MG63 (cell line): ENCODE data around the gene TUT1. TPM values are rescaled to one million over a fixed set of nuclear protein-coding genes. Genes with fewer than 3 reads are reported as not detected.
A peak's percentile ranks its signal among the peaks of the same experiment; 100 is the strongest.
"Not testable (repeated sequence)": the region's sequence is repeated elsewhere in the genome, so short reads cannot be mapped to it uniquely, and the experiment has no call there.

Experiments used
- DNase-seq: peaks from one replicate; pipeline ENCODE4 v3.0.0-alpha.2; 2020
- H3K27me3 ChIP-seq: fragments of 250-450 bp; sonication (Bioruptor Pico); 2 replicates; pipeline ENCODE4 v1.5.1; 2020; ENCODE audit warnings: mild to moderate bottlenecking, moderate library complexity
- H3K36me3 ChIP-seq: fragments of 250-450 bp; sonication (Bioruptor Pico); 2 replicates; pipeline ENCODE4 v1.5.1; 2020; ENCODE audit warnings: mild to moderate bottlenecking, moderate library complexity
- H3K4me3 ChIP-seq: fragments of 250-450 bp; sonication (Bioruptor Pico); 2 replicates; pipeline ENCODE4 v1.5.1; 2020; ENCODE audit warnings: mild to moderate bottlenecking, moderate library complexity
- H3K9me3 ChIP-seq: fragments of 250-450 bp; sonication (Bioruptor Pico); 2 replicates; pipeline ENCODE4 v1.5.1; 2020; ENCODE audit warnings: mild to moderate bottlenecking, moderate library complexity
- total RNA-seq: library from RNA; depleted of rRNA; stranded (reverse); fragments of >200 nt; shearing (Covaris generic); gene quantifications from 2 replicates; pipeline ENCODE4 v1.2.3, GENCODE V29; 2014; ENCODE audit warnings: low replicate concordance

Gene TUT1
- total RNA-seq, 1 experiment from 2014 or later, result 20.3 TPM

DNA sequence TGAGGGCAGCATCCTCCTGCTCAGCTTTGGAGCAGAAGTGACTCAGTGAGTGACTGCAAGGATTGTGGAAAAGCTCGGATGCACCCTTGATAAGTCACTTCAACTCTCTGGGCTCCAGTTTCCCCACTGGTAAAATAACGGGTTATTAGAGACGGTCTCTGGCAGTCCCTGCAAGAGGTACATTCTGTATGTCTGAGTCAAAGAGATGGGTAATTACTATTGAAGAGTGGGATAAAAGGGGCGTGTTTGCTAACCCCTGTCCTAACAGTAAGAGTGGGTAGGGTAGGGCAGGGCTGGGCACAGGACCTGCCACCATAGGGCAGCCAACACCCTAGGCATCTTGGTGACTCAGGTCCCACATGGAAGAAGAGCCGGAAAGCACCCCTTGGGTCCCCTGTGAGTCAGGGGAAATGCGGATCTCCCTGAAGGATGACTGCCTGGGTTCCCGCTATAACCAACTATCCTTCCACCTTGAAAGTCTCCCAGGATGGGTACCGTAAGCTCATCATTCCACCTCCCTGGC lies 37.4 kb downstream of the TUT1 start:
- peaks cover 41% of the 10 kb centered on the region for H3K36me3 ChIP-seq
- H3K27me3 ChIP-seq, result no peaks in the 10 kb centered on the region

DNA sequence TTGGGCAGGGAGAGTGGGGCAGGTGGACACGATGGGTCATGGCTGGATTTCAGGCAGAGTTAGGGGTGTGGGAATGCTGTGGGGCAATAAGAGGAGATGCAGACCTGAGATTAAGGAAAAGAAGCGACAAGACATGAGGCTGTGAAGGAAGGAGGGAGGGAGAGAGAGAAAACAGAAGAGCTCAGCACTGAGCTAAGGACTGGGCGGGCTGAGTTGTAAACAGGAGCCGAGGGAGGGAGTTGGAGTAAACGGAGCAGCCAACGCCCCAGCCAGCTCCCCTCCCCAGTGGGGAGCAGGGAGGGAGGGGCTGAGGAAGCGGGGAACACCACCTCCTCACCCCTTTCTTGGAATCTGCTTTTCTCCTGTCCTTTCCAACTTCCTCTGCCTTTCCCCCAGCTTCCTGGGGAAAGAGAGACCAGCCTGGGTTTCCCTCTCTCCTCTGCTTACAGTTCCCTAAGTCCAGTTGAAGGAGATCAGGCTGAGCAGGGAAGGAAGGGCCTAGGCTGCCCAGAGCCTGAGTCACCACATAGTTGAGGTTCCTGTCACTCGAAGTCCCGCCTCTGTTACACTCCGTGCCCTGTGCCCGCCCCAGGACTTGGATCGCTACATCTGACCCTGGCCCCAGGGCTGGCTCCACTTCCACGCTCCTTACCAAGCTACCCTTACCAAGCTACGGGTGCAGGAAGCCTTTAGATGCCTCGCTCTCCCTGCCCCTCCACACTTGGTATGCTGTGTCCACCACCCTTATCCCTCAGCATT lies 38.1 kb downstream of the TUT1 start:
- H3K27me3 ChIP-seq, result no peaks in the 10 kb centered on the region
- no peaks in the 10 kb centered on the region for H3K9me3 ChIP-seq
- H3K4me3 ChIP-seq, result peak overlapping the region; percentile 21
- H3K36me3 ChIP-seq, result peaks cover 35% of the 10 kb centered on the region
- DNase-seq, result peak; percentile 95

More for the DNA sequence above, 37.4 kb downstream of the TUT1 start:
- DNase-seq, result peak; percentile 91
- H3K4me3 ChIP-seq, result no peak overlapping the region
- H3K9me3 ChIP-seq, result no peaks in the 10 kb centered on the region

- H3K27me3 ChIP-seq, result no peaks in the 10 kb centered on the region
- peak; percentile 70 for DNase-seq
- peaks cover 28% of the 10 kb centered on the region for H3K36me3 ChIP-seq
- no peaks in the 10 kb centered on the region for H3K9me3 ChIP-seq
- peak overlapping the region; percentile 21 for H3K4me3 ChIP-seq
These were observed 38.7 kb downstream of the TUT1 start for GRCh38 chr11:62552485-62553079.

DNA sequence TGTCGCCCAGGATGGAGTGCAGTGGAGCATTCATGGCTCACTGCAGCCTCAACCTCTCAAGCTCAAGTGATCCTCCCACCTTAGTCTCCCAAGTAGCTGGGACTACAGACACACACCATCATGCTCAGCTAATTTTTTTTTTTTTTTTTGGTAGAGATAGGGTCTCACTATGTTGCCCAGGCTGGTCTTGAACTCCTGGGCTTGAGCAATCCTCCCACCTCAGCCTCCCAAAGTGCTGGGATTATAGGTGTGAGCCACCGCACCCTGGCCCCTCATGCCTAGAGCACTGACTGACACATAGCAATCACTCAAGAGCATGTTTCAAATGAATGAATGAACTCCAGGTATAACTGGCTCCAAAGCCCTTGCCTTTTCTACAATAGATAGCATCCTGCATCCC lies 40.8 kb downstream of the TUT1 start:
- not testable (repeated sequence) for DNase-seq, H3K27me3 ChIP-seq, H3K9me3 ChIP-seq, H3K4me3 ChIP-seq
- peaks cover 12% of the 10 kb centered on the region for H3K36me3 ChIP-seq

- peaks cover 17% of the 10 kb centered on the region for H3K36me3 ChIP-seq
- H3K27me3 ChIP-seq, result no peaks in the 10 kb centered on the region
- H3K9me3 ChIP-seq, result no peaks in the 10 kb centered on the region
- H3K4me3 ChIP-seq, result no peak overlapping the region
- DNase-seq, result no peak
These were observed 42.6 kb downstream of the TUT1 start for GRCh38 chr11:62548545-62549335.

DNA sequence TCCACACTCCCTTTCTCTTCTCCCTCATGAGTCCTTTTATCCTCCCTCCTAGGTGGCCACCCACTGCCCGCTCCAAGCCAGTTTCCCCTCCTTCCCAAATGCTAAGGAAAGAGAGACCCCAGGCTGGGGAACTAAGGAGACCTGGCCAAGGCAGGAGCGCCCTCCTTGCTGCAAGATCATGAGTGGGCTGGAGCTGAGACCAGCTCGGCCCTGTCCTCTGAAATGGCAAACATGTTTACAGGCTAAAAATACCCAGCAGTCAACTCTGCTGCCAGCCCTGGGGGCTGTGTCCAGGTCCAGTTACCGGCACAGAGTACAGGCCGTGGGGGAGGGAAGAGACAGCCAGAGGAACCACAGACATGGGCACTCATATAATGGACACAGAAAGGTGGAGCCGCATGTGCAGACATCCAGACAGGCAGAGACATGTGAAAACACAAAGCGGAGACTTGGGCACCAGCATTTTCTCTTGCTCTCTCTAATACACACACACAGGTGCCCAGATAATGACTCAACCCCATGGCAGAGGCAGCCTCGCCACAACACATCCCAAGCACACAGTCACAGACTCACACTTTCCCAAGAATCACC lies 43.5 kb downstream of the TUT1 start:
- Histone ChIP-seq H3K4me3 (peak overlapping the region; percentile 97), H3K36me3 (peaks cover 26% of the 10 kb centered on the region), H3K9me3 (no peaks in the 10 kb centered on the region), H3K27me3 (no peaks in the 10 kb centered on the region)
- DNase-seq, result no peak

DNA sequence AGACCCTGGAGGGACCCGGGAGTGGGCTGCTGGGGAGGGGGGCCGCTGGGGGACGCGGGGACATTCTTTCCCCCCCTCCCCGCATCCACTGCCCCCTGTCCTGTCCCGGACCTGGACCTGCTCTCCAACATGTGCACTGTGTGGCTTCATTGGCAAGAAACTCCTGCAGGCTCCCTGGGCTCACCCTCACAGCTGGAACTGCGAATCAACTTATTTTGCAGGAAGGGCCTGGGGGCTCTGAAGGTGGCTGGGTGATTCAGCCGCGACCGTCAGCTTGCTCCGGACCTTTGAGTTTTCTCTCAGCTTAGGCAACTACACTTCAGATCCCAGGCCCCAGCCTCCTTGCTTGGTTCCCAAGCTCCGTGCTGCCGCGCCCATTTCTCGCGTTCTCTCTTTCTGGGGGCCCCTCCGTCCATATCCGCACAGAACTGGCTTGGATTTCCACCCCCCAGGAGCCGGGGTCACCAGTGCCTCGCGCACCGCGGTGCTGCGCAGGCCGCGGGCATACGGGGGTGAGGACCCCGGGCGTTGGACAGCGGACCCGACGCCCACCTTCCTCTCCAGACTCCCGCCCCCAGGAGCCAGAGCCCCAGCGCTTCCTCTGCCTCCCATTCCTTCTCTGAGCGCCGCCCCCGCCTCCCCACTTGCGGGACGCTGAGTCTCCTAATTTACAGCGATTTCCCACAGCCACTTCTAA lies 44.2 kb downstream of the TUT1 start:
- Histone ChIP-seq H3K4me3 (peak overlapping the region; percentile 97), H3K9me3 (no peaks in the 10 kb centered on the region), H3K36me3 (peaks cover 26% of the 10 kb centered on the region), H3K27me3 (no peaks in the 10 kb centered on the region)
- peak; percentile 57 for DNase-seq

DNA sequence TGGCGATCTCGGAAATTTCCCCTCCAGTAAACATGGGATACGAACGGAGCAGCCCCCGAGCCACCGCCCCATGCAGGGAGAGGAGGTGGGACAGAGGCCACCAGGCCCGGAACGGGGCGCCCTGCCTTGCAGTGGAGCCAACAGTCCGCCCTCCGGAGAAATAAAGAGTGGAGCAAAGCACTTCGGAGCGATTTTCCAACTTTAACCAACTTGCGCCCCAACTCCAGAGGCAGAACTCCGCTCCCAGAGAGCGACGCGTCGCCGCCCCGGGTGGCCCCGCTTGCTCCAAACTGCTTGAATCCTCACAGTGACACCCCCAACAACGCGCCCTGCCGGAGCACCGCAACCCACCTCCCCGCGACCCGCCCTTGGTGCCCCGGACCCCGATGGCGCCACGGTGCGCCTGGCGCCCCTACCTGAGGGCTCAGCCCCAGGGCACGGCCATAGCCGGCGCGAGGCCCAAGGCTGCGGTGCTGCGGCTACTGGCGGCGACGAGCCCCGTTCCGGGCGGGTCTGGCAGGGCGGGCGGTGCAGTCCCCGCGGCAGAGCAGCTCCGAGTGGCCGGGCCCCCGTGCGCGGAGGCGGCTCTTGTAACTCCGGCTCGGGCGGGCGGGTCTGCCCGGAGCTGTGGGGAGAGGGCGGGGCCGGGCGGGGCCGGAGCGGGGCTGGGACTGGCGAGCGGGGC lies 44.9 kb downstream of the TUT1 start, which contains the start of gene AHNAK:
AHNAK (minus strand) TSS at position 563 of the 685 bp plus-strand sequence. CDS start 10,708 bp downstream, outside the sequence.
- Histone ChIP-seq H3K27me3 (no peaks in the 10 kb centered on the region), H3K9me3 (no peaks in the 10 kb centered on the region), H3K36me3 (peaks cover 28% of the 10 kb centered on the region), H3K4me3 (peak within 1 kb of the TSS; percentile 97)
- DNase-seq, result peak; percentile 83

DNA sequence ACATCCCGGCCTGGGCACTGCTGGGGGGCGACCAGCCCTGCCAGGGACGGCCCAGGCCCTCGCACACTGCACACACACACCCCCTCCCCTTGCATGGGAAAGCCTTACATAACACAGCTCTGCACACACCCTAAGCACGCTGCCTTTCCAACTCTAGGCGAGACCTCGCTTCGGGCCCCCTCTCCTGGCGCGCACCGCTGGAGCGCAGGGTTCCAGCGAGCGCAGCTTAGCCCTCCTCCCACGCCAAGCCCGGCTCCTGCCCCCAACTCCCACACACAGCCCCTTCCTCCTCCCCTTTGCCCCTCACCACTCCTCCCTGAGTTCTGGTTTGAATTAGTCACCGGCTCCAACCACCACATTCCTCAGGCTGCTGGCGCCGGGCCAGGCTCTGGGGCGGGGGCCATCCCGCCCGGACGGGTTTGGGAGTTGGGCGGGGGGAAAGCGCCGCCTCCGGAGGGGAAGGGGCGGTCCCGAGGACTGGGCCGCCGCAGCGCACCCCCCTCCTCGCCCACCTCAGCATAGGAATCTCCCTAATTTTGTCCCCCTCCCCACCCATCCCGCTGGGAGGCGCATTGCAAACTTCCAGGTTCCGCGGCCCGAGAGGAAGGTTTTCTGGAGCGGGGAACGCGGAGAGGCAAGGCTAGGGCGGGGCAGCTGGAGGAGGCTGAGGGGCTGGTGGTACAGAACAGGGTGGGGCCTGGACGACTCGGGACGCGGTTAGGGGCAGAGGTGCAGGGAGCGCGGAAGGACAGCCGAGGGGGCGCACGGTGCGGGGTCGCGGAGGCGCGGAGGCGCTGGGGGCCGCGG lies 45.7 kb downstream of the TUT1 start:
- Histone ChIP-seq H3K36me3 (peaks cover 31% of the 10 kb centered on the region), H3K27me3 (no peaks in the 10 kb centered on the region), H3K9me3 (no peaks in the 10 kb centered on the region), H3K4me3 (peak overlapping the region; percentile 97)
- peak; percentile 97 for DNase-seq

GRCh38 chr11:62544581-62545436 lies 46.5 kb downstream of the TUT1 start:
- Histone ChIP-seq H3K27me3 (no peaks in the 10 kb centered on the region), H3K4me3 (peak overlapping the region; percentile 97), H3K36me3 (peaks cover 31% of the 10 kb centered on the region), H3K9me3 (no peaks in the 10 kb centered on the region)
- DNase-seq, result peak; percentile 39

DNA sequence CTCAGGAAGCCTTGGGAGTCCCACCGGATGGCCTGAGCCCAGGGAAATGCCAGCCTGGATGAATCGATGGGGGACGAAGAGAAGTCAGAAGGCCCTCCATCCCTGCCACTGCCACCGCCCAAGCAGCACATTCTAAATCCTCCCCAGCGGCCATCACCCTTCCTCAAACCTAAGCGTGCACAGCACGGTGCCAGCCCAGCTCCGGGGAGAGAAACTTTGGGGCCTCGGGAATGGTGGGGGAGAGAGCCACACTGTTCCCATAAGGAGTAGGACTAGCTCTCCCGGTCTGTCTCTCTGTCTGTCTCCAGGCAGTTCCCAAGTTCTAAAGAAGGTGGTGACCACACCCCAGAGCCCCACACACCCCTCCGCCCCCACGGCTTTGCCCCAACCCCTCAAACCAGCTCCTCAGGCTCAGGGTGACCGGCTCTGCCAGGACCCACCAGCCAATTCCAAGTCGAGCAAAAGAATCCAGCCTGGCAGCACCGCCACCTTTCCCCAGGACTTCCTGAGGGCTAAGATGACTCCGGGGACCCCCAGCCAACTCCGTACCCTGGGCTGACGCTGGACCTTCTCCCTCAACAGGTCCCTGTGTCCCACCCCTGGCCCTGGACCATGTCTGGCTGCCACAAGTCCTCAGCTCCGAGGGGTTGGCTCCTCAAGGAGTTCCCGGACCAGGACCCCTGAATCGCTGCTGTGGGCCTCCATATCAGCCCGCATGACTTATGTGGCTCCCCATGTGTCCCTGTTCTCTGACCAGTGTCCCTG lies 47.5 kb downstream of the TUT1 start:
- DNase-seq, result peak; percentile 55
- no peaks in the 10 kb centered on the region for H3K9me3 ChIP-seq
- H3K36me3 ChIP-seq, result peaks cover 37% of the 10 kb centered on the region
- peak overlapping the region; percentile 97 for H3K4me3 ChIP-seq
- H3K27me3 ChIP-seq, result no peaks in the 10 kb centered on the region

- peak; percentile 83 for DNase-seq
- peaks cover 46% of the 10 kb centered on the region for H3K36me3 ChIP-seq
These were observed 48.4 kb downstream of the TUT1 start for GRCh38 chr11:62542750-62543567.

More at GRCh38 chr11:62542750-62543567, 48.4 kb downstream of the TUT1 start:
- H3K4me3 ChIP-seq, result peak overlapping the region; percentile 97
- H3K27me3 ChIP-seq, result no peaks in the 10 kb centered on the region
- H3K9me3 ChIP-seq, result no peaks in the 10 kb centered on the region
